Ishikawa (cell line): ENCODE data around the gene AKAP7.

ENCODE experiments used
- CEBPB ChIP-seq: IDR thresholded peaks from 2 replicates; pipeline ENCODE4 v1.6.1; 2012
- CREB1 ChIP-seq: IDR thresholded peaks from 2 replicates; pipeline ENCODE4 v1.6.1; 2012; ENCODE audit warnings: low read depth
- EGR1 ChIP-seq: IDR thresholded peaks from 2 replicates; pipeline ENCODE4 v1.6.1; 2012
- EP300 ChIP-seq: IDR thresholded peaks from 2 replicates; pipeline ENCODE4 v1.6.1; 2012; ENCODE audit warnings: borderline replicate concordance
- FOXM1 ChIP-seq: IDR thresholded peaks from 2 replicates; pipeline ENCODE4 v1.6.1; 2012; ENCODE audit warnings: low read depth, borderline replicate concordance
- NFIC ChIP-seq: IDR thresholded peaks from 2 replicates; pipeline ENCODE4 v1.6.1; 2012
- RAD21 ChIP-seq: IDR thresholded peaks from 2 replicates; pipeline ENCODE4 v1.6.1; 2012; ENCODE audit warnings: low read depth
- REST ChIP-seq: IDR thresholded peaks from 2 replicates; pipeline ENCODE4 v1.6.1; 2012; ENCODE audit warnings: low read depth, mild to moderate bottlenecking
- TAF1 ChIP-seq: IDR thresholded peaks from 2 replicates; pipeline ENCODE4 v1.6.1; 2012; ENCODE audit warnings: low read depth, mild to moderate bottlenecking
- TCF12 ChIP-seq: IDR thresholded peaks from 2 replicates; pipeline ENCODE4 v1.6.1; 2012; ENCODE audit warnings: low read depth
- TEAD4 ChIP-seq: IDR thresholded peaks from 2 replicates; pipeline ENCODE4 v1.6.1; 2012
- YY1 ChIP-seq: IDR thresholded peaks from 2 replicates; pipeline ENCODE4 v1.6.1; 2012; ENCODE audit warnings: low read depth
- ZBTB7A ChIP-seq: IDR thresholded peaks from 2 replicates; pipeline ENCODE4 v1.6.1; 2012; ENCODE audit warnings: low read depth
- TF ChIP-seq, protein P1 (sequence below): IDR thresholded peaks from 2 replicates; pipeline ENCODE4 v1.6.1; 2012
- TF ChIP-seq, protein P2 (sequence below): IDR thresholded peaks from 2 replicates; pipeline ENCODE4 v1.6.1; 2012

The AKAP7 gene

GRCh38 chr6:131268303-131268702 is 133.0 kb downstream of the AKAP7 start:
- TF ChIP-seq TAF1 (no peak), FOXM1 (no peak), TEAD4 (no peak), CREB1 (no peak), EP300 (no peak), REST (no peak), EGR1 (no peak), RAD21 (no peak), NFIC (no peak), ZBTB7A (no peak), CEBPB (no peak)
- TF ChIP-seq, protein P1, sequence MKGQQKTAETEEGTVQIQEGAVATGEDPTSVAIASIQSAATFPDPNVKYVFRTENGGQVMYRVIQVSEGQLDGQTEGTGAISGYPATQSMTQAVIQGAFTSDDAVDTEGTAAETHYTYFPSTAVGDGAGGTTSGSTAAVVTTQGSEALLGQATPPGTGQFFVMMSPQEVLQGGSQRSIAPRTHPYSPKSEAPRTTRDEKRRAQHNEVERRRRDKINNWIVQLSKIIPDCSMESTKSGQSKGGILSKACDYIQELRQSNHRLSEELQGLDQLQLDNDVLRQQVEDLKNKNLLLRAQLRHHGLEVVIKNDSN: no peak

DNA sequence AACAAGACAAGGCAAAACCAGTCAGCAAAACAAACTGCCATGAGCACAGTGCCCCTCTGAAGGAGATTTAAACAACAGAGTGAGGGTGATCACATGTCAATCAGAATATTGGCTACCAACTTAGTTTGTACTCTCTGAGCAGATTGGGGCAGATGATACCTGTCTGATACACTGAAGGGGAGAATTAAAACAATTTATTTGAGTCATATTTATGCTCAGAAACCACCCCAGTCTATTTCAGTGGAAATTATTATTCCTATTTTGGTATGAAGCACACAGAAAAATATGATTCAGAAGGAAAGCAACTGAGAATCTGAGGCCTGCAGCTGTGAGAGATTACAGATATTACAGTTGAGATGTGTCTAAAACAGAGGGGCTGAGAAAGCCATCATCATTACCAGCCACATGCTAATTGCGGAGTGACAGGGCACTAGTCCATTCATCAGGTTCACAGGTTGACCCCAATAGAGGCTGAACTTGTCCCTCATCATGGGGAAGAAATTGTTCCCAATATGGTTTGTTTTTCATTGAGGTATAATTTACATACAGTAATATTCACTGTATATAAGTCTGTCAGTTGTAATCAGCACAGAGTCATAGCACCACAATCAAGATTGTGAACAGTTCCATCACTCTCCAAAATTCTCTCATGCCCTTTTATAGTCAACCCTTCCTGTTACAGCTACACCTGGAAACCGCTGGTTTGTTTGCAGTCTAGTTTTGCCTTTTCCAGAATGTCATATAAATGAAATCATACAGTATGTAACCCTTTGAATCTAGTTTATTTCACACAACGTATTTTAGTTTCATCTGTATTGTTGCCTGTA is 134.5 kb downstream of the AKAP7 start:
- TF ChIP-seq TCF12 (no peak), CEBPB (no peak), CREB1 (no peak), REST (no peak), NFIC (no peak), EGR1 (no peak), EP300 (no peak), YY1 (no peak), RAD21 (no peak)
- TF ChIP-seq, protein P1: no peak
- TF ChIP-seq, protein P2, sequence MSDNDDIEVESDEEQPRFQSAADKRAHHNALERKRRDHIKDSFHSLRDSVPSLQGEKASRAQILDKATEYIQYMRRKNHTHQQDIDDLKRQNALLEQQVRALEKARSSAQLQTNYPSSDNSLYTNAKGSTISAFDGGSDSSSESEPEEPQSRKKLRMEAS: no peak

DNA sequence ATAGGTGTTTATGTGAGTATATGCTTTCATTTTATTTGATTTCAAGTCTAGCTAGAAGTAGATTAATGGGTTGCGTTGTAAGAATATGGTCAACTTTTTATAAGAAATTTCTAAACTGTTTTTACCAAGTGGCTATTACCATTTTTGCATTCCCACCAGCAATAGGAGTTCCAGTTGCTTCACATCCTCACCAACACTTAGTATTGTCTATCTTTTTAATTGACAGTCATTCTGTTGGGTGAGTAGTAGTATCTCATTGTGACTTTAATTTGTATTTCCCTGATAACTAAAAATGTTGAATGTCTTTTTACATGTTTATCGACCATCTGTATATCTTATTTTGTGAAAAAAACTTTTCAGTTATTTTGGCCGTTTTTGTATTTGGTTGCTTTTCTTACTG is 135.3 kb downstream of the AKAP7 start:
- TF ChIP-seq TEAD4 (no peak), FOXM1 (no peak), CEBPB (no peak), EGR1 (no peak), RAD21 (no peak), TAF1 (no peak)
- TF ChIP-seq, protein P2: no peak
- TF ChIP-seq, protein P1: no peak

DNA sequence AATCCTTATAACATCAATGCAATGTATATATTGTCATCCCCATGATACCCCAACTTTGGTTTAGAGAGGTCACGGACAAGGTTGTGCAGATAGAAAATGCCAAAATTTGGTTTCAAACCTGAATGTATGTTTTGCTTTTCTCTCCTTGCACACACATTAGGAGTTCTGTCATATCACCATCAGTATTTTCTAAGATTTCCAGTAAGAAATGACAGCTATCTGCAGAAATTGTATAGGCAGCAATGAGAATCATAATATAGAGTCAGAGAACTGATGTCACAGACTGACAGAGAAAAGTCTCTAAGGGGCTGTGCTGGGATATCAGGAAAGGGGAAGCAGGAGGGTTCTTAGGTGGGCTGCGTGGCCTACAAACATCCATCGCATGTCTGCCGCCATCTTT is 140.0 kb downstream of the AKAP7 start:
- TF ChIP-seq ZBTB7A: no peak

DNA sequence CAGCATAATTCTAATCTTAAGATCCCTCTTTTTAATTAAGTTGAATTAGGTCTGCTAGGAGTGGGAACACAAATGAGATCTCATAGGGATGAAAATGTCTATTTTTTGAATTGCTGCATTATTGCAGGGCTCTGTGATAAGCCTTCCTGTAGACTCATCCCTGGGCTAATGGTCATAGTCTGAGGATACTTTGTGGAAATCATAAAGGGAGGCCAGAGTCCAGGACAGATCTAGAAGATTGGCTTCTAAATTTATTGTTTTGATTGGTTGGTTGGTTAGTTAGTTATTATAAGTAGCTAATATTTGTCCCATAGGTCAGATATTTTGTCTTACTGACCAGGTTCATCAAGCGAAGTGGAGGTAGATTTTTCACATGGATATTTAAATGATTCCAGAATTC is 142.3 kb downstream of the AKAP7 start:
- TF ChIP-seq RAD21 (no peak), TEAD4 (no peak), TCF12 (no peak)

DNA sequence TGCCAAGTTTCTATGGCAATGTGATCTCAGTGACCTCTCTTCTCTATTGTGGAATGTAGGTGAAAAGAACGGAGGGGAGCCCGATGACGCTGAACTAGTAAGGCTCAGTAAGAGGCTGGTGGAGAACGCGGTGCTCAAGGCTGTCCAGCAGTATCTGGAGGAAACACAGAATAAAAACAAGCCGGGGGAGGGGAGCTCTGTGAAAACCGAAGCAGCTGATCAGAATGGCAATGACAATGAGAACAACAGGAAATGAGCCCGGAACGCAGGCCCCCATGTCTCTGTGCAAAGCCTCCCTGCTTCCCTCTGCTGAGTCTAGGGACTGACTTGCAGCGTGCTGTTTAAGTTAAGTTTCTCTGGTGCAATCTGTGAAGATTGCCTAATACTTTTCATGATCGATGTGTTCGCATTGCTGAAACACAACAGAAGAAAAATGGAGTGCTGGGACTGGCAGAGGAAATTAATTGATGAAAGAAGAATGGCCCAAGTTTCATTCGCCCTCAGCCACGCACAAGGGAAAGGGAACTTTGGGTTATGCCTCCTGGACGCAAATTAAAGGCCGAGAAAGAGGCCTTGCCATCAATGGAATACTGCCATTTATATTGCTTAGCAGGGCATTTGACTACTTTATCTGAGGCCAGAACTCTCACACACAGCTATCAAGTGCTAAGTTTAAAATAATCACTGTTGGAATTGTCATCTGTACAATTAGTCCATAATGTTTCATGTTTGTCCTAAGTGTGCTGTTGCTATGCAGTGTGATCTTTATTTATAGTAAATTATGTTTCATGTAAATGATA is 146.4 kb downstream of the AKAP7 start:
- TF ChIP-seq CEBPB (no peak), YY1 (no peak)
